Esophagus mucosa (tissue), 1 donor: ENCODE data around the gene ATP2C1. TPM values are rescaled to one million over a fixed set of nuclear protein-coding genes. Genes with fewer than 3 reads are reported as not detected.
"Not testable (repeated sequence)": the region's sequence is repeated elsewhere in the genome, so short reads cannot be mapped to it uniquely, and the experiment has no call there.

ENCODE experiments used
- ATAC-seq: fragments of 200-7000 bp; cut with Tn5 transposase; one replicate; pipeline ENCODE4 v1.9.1; 2020
- total RNA-seq: library from RNA; stranded (reverse); gene quantifications from one replicate; pipeline ENCODE4 v1.2.4, GENCODE V29; 2023
- donor health status: DM: yes; HTN: yes; CAD: no.

The ATP2C1 gene
- total RNA-seq, 1 donor from 2014 or later: 33.9 TPM

DNA sequence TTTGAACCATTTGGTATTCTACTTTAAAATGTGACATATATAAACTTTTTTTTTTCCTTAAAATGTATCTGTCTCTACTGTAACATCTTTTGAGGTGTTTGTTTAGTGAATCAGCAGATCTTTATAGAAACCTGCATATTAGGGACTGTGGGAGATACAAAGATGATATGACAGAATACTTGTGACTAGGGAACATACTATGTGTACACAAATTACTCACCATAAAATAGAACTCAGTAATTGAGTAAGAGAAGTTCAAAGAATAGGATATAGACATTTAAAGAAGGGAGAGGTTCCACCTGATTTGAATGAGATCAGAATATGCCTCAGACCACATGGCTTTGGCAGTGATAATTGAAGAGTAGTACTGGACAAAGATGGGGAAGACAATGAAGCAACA, 47.9 kb downstream of the ATP2C1 start:
- ATAC-seq: no peak

DNA sequence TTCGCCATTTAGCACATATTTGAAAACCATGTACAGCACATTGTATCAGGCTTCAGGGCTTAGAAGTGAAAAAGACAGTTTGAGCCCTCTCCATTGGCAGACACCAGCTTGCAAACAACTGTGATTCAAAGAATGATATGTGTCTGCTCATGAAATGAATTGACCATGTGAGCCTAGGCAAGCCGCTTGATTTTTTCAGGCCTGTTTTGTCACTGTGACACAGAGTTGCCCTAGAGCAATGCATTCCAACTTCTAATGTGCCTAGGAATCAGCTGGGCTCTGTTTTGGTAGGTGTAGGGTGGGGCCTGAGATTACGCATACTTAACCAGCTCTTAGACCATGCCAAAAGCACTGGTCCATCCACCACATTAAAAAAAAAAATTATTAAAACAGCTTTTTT, 53.0 kb downstream of the ATP2C1 start:
- no peak for ATAC-seq

DNA sequence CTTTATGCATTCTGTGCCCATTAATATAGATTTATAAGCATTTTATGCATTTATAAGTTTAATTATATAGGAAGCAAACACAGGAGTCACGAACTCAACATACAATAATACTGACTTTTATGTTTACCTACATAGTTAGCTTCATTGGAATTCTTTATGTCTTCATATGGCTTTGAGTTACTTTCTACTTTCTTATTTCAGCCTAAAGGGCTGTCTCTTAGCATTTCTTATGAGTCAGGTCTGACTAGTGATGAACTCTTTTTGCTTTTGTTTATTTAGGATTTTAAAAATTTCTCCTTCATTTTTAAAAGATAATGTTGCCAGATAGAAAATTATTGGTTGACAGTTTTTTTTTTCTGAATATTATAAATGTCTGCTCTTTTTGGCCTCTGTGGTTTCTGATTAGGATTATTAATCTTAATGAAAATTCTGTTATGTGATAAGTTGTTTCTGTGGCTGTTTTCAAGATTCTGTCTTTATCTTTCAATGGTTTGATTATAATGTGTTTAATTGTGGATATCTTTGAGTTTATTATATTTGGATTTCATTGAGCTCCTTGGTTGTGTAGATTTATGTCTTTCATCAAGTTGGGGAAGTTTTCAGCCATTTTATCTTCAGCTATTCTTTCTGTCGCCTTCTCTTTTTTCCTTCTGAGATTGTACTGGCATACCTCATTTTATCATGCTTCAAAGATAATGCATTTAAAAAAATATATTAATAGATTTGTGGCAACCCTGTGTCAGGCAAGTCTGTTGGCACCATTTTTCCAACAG, 54.3 kb downstream of the ATP2C1 start:
- ATAC-seq: no peak

DNA sequence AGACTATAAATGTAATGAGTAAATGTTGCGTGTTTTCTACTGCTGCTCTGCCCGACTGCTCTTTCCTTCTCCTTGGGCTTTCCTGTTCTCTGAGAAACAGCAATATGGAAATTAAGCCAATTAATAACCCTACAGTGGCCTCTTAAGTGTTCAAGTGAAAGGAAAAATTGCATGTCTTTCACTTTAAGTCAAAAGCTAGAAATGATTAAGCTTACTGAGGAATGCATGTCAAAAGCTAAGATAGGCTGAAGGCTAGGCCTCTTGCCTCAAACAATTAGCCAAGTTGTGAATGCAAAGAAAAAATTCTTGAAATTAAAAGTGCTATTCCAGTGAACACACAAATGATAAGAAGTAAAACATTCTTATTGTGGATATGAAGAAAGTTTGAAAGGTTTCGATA, 55.0 kb downstream of the ATP2C1 start:
- ATAC-seq: no peak

DNA sequence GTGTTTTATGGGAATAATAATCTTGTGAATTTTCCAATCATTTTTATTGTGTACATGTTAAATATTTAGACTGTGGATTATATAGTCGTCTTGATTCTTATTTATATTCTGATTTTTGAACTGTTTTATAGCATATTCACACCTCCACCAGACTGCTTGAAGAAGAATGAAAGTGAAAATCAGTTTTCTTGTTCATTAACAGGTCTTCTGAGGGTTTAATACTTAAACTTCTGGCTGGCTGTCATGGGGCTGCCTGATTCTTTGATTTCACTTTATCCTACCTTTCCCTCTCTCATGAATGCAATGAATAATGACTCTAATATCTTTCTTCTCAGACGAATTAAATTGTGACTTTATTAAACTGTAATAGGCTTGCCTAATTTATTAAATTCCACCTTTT, 56.2 kb downstream of the ATP2C1 start:
- no peak for ATAC-seq

DNA sequence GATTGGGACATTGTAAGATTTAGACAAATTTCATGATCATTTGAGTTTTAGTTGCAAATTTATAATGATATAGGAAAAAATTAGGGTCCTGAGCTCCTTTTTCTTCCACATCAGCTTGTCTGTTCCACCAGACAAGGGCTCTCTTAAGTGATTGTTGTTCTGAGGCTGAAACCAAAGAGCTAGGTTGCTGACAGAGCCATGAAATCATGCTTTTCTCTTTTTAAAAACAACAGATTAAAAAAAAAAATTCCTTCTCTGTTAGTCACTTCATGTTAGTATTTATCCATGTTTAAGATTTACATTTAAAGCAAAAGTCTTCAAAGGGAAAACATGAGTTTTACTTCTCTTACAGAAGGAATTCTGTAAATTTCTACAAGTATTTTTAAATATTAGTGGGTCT, 56.8 kb downstream of the ATP2C1 start:
- no peak for ATAC-seq

DNA sequence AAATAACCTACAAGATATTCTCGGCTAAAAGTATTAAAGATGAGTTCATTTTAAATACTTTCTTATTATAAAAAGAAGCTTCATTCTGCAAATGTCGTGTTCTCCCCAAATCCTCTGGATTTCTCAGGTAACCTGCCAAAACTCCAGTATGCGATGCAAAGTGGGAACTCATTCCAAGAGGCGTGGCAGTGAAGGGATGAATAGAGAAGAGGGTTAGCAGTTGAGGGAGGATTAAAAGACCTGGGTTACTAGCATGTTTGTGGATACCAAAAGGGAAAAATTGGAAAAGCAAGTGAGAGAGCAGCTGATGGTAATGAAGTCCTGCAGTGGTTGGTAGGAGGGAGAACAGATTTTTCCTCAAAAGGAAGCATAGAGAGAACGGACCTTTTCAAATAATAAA, 61.6 kb downstream of the ATP2C1 start:
- ATAC-seq: no peak

DNA sequence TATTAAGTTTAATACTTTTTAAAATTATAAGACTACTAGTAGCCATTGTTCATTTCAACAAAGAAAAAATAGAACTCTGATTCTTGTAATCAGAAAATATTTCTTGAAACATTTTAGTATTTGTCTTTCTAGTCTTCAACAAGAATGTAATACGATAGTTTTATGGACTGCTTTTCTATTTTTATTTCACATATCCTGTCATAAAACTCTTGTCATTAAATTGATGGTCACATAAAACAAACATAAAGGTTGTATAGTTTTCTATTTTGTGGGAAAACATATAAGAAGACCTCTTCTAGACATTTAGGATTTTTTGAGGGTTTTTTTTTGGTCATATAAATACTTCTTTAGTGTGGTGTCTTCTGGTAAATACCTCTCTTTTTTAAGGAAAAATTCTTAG, 62.4 kb downstream of the ATP2C1 start:
- ATAC-seq: no peak

DNA sequence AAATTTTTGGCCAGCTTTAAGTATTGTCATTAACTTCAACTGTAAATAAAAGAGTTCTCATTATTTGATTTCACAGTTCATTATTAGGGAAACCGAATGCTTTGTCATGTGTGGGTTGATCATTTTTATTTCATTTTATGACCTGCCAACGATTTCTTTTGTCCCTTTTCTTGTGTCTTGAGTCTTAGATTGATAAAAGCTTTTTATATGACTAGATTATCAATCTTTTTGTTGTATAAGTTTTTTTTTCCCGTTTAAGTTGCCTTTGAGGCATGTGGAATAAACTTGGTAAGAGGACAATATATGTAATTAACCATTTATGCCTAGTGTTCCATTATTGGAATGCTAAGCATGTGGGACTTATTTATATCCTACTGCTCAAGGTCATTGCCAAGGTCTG, 62.8 kb downstream of the ATP2C1 start:
- no peak for ATAC-seq

DNA sequence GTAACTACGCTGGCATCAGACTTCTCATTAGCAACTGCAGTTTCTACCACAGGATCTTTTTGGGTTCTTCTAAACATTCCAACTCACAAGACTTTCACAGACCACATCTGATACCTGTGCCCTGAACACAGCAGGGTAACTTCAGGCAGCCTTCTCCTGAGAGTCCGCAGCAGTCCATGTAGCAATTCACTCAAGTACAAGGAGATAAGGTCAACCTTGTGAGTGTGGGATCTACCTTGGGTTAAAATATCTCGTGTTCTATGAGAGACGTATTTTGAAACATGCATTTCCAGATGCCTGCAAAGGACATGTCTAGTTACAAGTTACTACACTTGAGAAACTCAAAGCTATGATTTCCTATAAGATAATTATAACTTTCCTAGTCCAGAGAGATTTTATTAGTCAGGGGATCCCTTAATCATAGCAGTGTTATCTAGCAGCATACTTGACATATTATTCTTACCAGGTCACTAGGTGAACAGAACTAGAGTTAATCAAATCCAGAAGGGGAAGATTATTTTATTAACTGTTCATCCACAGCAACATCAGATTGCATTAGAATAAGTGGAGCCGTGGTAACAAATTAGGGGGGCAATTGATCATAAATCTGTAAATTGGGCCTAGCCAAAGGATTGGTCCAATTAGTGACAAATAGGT, 66.4 kb downstream of the ATP2C1 start:
- ATAC-seq: no peak

DNA sequence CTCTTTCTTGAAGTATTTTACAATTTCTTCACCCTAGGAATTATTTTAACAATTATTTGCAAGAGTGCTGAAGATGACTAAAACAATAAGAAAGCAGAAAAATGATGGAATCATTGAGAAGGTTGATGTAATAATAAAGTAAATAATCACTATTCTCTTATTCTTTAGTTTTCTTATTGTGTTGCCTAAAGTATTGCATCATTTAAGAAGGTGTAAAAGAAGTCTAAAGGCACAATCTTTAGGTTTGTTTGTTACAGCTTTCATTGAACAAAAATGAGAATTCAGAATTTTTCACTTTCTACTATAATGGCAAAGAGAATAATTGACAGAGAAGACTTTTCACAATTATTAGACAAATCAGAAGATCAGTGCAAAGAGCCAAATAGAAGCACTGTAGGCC, 67.6 kb downstream of the ATP2C1 start:
- ATAC-seq: no peak

DNA sequence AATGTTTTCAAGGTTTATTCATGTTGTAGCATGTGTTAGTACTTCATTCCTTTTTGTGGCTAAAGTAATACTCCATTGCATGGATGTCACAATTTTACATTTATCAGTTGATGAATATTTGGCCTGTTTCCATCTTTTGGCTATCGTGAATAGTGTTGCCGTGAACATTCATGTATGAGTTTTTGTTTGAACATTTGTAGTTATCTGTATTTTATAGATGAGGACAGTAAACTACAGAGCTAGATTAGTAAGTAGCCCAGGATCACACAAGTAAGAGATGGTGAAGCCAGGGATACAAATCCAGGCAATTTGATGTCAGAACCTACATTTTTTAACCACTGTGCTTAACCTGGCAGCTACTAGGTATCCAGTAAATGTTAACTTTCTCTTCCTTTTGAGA, 69.6 kb downstream of the ATP2C1 start:
- ATAC-seq: no peak

DNA sequence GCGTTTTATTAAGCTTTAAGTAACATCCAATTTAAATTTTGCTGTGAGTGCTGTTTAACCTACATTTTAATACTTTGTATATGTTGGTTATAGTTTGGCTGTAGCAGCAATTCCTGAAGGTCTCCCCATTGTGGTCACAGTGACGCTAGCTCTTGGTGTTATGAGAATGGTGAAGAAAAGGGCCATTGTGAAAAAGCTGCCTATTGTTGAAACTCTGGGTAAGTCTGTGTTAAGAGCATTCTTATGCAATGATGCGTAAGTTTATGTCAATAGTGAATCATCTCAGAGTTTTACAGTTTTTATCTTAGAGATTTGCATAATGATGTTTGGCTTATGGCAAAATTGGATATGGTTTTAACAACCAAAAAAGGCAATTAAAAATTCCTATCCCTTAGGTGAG, 70.0 kb downstream of the ATP2C1 start:
- ATAC-seq: peak; percentile 91

DNA sequence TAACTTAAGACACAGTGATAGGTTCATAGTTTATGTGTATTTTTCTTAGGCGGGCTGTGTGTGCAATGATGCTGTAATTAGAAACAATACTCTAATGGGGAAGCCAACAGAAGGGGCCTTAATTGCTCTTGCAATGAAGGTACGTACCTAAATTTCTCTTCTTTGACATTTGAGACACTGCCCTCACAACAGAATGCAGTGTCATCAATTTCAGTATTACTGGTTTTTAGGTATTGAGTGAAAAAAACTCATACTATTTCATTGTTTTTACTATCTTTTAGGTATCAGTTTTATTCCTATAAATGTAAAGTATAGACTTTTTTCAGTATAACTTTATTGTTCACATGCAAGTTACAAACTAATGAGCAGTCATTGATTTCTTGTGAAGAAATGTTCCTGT, 73.4 kb downstream of the ATP2C1 start:
- no peak for ATAC-seq

DNA sequence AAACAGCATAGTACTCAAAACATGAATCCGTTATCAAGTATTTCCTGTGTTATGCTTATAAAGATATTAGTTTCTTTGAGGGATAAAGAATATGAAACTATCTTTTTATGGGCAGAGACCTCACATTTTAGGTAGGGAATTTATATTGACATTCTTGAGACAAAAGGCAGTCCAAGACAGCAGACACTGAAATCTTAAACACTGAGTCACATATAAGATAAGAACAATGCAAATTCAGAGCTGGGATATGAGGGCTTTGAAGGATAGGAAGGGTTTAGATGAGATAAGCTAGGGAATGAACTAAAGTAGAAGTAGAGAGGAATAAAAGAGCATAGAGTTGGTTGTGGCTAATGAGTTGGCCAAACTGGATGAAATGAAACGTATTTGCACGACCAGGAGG, 74.3 kb downstream of the ATP2C1 start:
- ATAC-seq: no peak

DNA sequence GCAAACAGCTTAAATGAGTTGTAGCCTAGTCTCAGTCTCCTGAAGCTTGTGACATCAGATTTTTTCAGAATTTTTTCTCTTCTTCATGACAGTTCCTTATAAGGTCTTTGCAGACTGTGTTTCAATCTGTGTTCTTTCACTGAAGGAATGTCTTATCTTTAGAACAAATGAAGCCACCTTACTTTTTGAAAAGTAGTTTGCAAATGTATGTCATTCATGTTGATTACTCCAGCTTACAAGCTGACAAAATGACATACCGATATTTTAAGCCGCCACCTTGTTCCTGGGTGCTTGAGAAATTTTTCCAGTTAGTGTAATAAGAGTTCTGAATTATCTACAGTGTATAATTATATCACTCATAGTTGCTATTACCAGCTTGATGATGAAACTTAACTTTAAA, 75.7 kb downstream of the ATP2C1 start:
- ATAC-seq: no peak

DNA sequence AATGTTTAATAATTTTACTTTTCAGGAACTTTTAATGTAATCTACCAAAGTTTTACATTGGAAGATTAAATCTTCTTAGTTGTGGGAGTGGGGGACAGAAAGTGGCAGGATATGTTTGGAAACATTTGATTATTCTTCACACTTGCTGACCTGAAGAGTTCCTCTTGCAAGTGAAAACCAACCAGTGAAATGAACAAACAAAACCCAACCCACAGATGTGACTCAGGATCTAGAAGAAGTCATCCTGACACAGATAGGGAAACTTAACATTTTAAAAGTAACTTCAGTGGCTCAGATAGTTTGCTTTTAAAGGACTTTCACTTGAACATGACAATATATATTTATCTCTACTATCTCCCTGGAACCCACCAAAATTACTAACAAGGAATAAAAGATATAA, 77.3 kb downstream of the ATP2C1 start:
- ATAC-seq: no peak

DNA sequence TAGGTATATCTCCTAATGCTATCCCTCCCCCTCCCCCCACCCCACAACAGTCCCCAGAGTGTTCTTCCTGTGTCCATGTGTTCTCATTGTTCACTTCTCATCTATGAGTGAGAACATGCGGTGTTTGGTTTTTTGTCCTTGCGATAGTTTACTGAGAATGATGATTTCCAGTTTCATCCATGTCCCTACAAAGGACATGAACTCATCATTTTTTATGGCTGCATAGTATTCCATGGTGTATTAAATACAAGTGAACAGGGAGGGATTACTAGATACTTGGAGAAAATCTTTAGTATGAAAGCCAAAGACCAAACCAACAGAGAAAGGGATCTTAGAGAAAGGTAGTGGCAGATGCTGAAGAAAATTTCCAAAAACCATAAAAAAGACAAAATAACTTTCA, 78.7 kb downstream of the ATP2C1 start:
- not testable (repeated sequence) for ATAC-seq

DNA sequence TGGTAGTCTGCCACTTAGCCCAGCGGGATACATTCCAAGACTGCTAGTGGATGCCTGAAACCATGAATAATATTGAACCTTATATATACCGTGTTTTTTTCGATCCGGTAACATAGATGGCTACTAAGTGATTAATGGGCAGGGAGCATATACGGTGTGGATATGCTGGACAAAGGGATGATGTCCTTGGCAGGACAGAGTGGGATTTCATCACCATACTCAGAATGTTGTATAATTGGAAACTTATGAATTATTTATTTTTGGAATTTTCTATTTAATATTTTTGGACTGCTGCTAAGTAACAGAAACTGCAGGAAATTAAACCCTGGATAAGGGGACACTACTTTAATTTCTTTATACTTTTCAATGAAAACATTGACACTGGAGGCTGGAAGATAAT, 79.5 kb downstream of the ATP2C1 start:
- ATAC-seq: no peak

DNA sequence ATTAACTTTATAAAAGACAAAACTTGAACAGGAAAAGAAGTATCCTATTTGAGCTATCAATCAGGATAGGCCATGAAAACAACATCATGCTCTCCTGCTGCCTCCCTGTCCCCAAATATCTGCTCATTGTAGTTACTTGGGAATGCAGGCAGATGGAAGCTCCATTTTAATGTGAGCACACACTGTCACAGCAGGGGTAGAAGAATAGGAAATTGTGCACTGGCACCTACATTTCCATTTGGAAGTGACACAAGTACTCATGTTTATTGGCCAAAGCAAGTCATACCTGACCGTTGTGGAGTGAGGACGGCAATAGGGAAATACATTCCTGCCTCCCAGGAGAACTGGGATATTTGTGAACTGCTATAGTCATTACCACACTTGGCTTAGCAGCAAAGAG, 80.3 kb downstream of the ATP2C1 start:
- no peak for ATAC-seq

DNA sequence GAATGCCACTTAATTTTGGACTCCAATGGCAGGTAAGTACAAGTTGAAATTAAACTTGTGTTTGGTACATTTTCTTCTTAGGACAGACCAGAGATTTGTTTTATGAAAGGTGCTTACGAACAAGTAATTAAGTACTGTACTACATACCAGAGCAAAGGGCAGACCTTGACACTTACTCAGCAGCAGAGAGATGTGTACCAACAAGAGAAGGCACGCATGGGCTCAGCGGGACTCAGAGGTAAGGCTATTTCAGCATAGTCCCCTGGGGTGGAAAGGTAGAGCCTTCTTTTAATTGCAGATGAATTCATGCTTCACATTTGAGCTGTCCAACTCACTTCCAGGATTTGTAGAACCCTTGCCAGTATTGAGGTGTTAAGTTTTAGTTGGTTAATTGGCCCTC, 81.4 kb downstream of the ATP2C1 start:
- peak; percentile 100 for ATAC-seq

DNA sequence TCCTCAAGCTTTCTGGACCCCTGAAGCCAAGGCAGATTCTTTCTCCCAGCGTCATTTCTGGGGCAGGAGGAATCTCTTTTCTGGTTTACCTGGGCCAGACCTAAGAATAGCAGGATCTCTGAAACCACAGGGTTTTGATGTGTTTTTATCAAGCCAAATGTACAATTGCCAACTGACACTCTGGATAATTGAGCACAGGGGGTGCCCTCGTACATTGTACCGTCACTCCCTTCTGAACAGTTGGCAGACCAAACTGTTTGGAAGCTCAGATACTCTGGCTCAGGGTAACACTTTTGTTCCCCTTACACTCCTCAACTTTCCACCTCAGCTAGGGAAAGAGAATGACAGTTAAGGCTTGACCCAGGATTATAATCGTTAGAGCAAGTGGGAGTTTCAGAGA, 82.8 kb downstream of the ATP2C1 start:
- no peak for ATAC-seq

DNA sequence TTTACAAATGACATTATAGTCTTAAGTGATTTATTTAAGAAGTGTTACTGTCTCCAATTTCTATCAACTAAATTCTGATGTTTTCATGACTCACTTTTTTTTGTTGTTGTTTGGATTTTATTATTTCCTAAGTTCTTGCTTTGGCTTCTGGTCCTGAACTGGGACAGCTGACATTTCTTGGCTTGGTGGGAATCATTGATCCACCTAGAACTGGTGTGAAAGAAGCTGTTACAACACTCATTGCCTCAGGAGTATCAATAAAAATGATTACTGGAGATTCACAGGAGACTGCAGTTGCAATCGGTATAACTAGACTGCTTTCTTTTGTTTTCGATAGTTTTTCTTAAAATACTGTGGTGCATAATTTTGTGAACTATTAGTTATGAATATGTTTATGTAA, 85.2 kb downstream of the ATP2C1 start:
- no peak for ATAC-seq

DNA sequence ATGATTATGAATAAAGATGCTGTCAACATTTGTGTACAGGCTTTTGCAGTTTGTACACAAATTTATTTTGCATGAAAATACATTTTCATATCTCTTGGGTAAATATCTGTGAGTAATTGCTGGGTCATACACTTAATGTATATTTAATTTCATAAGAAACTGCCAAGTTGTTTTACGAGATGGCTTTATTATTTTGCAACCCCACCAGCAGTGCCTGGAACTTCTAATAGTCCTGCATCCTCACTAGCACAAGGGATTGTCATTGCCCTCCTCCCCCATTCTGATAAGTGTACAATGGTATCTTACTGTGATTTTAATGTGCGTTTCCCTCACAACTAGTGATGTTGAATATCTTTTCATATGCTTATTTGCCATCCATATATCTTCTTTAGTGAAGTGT, 87.6 kb downstream of the ATP2C1 start:
- ATAC-seq: no peak

DNA sequence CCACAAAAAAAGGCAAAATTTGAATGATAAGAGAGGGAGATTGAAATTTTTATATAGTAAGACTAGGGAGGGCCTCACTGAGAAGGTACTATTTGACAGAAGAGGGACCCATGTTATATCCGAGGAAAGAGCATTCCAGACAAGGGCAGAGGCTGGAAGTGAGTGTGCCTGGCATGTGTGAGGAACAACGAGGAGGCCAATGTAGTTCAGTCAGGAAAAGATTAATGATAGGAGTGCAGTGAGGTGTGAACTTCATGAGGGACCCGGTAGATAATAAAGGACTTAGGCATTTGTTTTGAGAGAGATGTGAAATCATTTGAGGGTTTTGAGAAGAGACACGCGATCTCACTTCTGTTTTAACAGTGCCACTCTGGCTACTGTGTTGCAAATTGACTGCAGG, 96.4 kb downstream of the ATP2C1 start:
- ATAC-seq: no peak
